ENCODE measurements around the gene CAMTA1. TPM values are rescaled to one million over a fixed set of nuclear protein-coding genes. Genes with fewer than 3 reads are reported as not detected.

Gene CAMTA1
- total RNA-seq, 1 donor, result 71.6 TPM

DNA sequence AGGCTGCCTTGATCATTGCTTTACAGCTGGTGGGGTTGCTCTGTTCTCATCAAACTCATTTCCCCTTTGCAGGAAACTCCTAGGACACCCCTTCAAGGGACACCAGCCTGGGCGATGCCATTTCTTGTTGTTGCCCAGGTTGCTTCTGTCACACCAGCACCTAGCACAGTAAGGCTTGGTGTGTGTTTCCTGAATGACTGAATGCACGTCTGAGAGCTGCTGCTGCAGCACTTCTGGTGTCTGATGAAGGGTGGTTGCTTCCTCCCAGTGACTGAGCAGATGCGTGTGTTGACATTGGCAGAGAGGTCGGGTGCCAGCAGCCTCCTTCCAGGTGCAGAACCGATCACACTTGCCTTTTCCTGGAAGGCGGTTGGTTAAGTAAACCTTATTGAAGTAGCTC, 477.4 kb downstream of the CAMTA1 start:
- Histone ChIP-seq H3K27me3 (ENCODE audit: insufficient read depth, low read length) (no peaks in the 10 kb centered on the region), H3K9me3 (ENCODE audit: low read depth, low read length) (no peaks in the 10 kb centered on the region), H3K4me1 (ENCODE audit: insufficient read depth, low read length) (no peaks in the 10 kb centered on the region), H3K4me3 (ENCODE audit: low read length) (no peak overlapping the region)

DNA sequence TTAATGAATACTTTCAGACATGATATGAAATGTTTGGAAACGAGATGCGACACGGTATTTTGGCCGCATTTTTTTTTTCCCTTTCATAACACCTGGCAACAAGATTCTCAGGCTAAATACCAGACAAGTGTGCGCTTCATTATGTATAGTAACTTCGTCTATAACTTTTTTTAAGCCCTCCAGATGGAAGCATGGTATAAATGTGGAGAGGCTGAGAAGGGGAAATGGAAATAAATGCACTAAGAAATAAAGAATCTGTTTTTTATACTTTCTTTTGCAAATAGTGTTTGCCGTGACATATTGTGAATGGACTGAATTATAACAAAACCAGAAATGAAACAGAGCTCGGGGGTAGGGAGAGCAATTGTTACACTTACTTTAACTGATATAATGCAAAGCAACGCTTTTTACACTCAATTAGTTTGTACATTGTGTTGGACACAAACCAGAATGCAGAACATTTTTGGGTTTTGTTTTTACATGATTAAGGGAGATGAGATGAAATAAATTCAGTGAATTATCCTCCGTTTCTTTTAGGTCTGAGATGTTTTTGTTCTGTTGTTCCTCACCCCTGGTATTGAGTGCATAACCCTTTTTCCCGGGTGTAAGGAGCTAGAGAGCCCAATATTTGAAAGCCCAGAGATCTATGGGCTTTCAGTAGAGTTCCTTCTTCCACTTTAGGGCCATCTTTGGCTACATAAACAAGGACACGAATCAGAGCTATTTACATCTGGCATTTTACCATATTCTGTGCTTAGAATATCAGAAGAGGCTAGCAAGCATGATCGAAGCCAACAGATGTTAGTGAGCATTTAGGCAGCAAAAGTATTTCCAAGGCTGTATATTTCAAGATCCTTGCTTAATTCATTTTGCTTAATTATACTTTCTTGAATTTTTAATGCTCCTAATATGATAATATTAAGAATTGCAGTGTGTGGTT, 478.0 kb downstream of the CAMTA1 start:
- Histone ChIP-seq H3K4me3 (ENCODE audit: low read length) (no peak overlapping the region), H3K9me3 (ENCODE audit: low read depth, low read length) (no peaks in the 10 kb centered on the region), H3K4me1 (ENCODE audit: insufficient read depth, low read length) (no peaks in the 10 kb centered on the region), H3K27me3 (ENCODE audit: insufficient read depth, low read length) (no peaks in the 10 kb centered on the region)

GRCh38 chr1:7264101-7264500, 478.8 kb downstream of the CAMTA1 start:
- no peaks in the 10 kb centered on the region for H3K27me3 ChIP-seq (ENCODE audit: insufficient read depth, low read length)
- peaks cover 4% of the 10 kb centered on the region for H3K9me3 ChIP-seq (ENCODE audit: low read depth, low read length)
- H3K4me1 ChIP-seq (ENCODE audit: insufficient read depth, low read length), result no peaks in the 10 kb centered on the region

GRCh38 chr1:7265771-7266371, 480.6 kb downstream of the CAMTA1 start:
- Histone ChIP-seq H3K4me1 (ENCODE audit: insufficient read depth, low read length) (no peaks in the 10 kb centered on the region), H3K4me3 (ENCODE audit: low read length) (no peak overlapping the region), H3K27me3 (ENCODE audit: insufficient read depth, low read length) (no peaks in the 10 kb centered on the region), H3K9me3 (ENCODE audit: low read depth, low read length) (peaks cover 8% of the 10 kb centered on the region)

More at GRCh38 chr1:7264101-7264500, 478.8 kb downstream of the CAMTA1 start:
- no peak overlapping the region for H3K4me3 ChIP-seq (ENCODE audit: low read length)

DNA sequence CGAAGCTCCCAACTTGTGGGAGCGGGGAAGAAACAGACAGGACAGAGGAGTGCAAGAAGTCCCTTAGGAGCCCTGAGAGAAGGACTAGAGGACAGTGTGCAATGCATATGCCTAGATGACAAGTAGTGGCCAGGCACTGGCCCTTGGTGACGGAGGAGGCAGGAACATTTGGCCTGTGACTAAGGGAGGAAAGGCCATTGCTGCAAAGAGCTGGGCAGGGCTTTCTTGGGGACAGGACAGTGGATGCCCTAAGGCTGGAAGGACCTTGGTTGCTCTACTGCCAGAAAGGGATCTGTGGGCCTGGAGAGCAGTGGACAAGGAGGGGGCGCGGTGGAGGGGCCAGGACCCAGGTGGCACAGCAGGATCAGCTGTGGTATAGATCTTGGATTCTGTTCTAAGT, 481.3 kb downstream of the CAMTA1 start:
- Histone ChIP-seq H3K9me3 (ENCODE audit: low read depth, low read length) (peaks cover 8% of the 10 kb centered on the region), H3K27me3 (ENCODE audit: insufficient read depth, low read length) (no peaks in the 10 kb centered on the region), H3K4me3 (ENCODE audit: low read length) (no peak overlapping the region), H3K4me1 (ENCODE audit: insufficient read depth, low read length) (no peaks in the 10 kb centered on the region)

DNA sequence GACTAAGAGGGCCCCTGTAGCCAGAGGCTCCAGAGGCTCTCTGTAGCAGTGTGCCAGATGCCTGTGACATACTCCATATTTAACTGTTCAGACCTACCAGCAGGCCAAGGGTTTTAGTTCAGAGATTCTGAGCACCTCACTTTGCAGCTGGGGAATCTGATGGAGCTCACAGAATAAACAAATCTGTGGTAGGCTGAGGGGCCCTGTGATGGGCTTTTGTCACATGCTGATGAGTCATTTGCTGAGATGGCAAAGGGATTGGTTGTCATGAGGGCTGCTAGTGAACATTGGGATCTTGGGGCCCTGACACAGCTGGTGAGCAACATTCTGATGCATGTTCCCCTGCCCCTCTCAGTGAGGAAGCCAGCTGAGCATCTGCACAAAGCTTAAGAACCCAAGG, 482.2 kb downstream of the CAMTA1 start:
- no peaks in the 10 kb centered on the region for H3K27me3 ChIP-seq (ENCODE audit: insufficient read depth, low read length)
- no peak overlapping the region for H3K4me3 ChIP-seq (ENCODE audit: low read length)
- peaks cover 8% of the 10 kb centered on the region for H3K9me3 ChIP-seq (ENCODE audit: low read depth, low read length)
- H3K4me1 ChIP-seq (ENCODE audit: insufficient read depth, low read length), result no peaks in the 10 kb centered on the region

DNA sequence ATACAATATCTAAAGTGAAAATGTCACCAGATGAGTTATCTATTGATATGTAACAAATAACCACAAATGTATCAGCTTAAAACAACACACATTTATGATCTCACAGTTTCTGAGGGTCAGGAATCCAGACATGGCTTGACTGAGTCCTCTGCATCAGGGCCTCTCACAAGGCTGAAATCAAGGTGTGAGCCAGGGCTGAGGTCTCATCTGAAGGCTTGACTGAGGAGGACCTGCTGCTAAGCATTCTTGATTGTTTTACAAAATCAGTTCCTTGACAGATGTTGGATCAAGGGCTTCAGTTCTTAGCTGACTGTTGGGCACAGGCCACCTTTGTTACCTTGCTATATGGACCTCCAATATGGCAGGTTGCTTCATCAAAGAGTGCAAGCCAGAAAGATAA, 483.7 kb downstream of the CAMTA1 start:
- H3K4me1 ChIP-seq (ENCODE audit: insufficient read depth, low read length), result no peaks in the 10 kb centered on the region
- no peak overlapping the region for H3K4me3 ChIP-seq (ENCODE audit: low read length)
- no peaks in the 10 kb centered on the region for H3K27me3 ChIP-seq (ENCODE audit: insufficient read depth, low read length)
- H3K9me3 ChIP-seq (ENCODE audit: low read depth, low read length), result peaks cover 8% of the 10 kb centered on the region

- no peaks in the 10 kb centered on the region for H3K27me3 ChIP-seq (ENCODE audit: insufficient read depth, low read length)
- peaks cover 8% of the 10 kb centered on the region for H3K9me3 ChIP-seq (ENCODE audit: low read depth, low read length)
- H3K4me3 ChIP-seq (ENCODE audit: low read length), result no peak overlapping the region
- H3K4me1 ChIP-seq (ENCODE audit: insufficient read depth, low read length), result no peaks in the 10 kb centered on the region
Observed at GRCh38 chr1:7269525-7269924, 484.3 kb downstream of the CAMTA1 start.

DNA sequence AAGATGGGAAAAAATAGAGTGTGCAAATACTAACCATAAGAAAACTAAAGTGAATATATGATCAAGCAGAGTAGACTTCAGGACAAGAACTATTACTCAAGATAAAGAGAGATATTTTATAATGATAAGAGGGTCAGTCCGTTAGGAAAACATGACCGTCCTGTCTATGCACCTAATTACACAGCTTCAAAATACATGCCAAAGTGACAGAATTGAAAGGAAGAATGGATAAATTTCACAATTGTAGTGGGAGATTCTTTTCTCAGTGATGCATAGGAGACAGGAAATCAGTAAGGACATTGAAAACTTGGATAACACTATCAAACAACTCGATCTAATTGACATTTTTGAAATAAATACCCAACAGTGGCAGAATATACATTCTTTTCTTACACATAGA, 489.0 kb downstream of the CAMTA1 start:
- Histone ChIP-seq H3K4me3 (ENCODE audit: low read length) (no peak overlapping the region), H3K9me3 (ENCODE audit: low read depth, low read length) (peaks cover 3% of the 10 kb centered on the region), H3K27me3 (ENCODE audit: insufficient read depth, low read length) (no peaks in the 10 kb centered on the region), H3K4me1 (ENCODE audit: insufficient read depth, low read length) (no peaks in the 10 kb centered on the region)

GRCh38 chr1:7278045-7278444, 492.8 kb downstream of the CAMTA1 start:
- H3K4me1 ChIP-seq (ENCODE audit: insufficient read depth, low read length), result no peaks in the 10 kb centered on the region
- H3K4me3 ChIP-seq (ENCODE audit: low read length), result no peak overlapping the region
- H3K27me3 ChIP-seq (ENCODE audit: insufficient read depth, low read length), result no peaks in the 10 kb centered on the region
- no peaks in the 10 kb centered on the region for H3K9me3 ChIP-seq (ENCODE audit: low read depth, low read length)

DNA sequence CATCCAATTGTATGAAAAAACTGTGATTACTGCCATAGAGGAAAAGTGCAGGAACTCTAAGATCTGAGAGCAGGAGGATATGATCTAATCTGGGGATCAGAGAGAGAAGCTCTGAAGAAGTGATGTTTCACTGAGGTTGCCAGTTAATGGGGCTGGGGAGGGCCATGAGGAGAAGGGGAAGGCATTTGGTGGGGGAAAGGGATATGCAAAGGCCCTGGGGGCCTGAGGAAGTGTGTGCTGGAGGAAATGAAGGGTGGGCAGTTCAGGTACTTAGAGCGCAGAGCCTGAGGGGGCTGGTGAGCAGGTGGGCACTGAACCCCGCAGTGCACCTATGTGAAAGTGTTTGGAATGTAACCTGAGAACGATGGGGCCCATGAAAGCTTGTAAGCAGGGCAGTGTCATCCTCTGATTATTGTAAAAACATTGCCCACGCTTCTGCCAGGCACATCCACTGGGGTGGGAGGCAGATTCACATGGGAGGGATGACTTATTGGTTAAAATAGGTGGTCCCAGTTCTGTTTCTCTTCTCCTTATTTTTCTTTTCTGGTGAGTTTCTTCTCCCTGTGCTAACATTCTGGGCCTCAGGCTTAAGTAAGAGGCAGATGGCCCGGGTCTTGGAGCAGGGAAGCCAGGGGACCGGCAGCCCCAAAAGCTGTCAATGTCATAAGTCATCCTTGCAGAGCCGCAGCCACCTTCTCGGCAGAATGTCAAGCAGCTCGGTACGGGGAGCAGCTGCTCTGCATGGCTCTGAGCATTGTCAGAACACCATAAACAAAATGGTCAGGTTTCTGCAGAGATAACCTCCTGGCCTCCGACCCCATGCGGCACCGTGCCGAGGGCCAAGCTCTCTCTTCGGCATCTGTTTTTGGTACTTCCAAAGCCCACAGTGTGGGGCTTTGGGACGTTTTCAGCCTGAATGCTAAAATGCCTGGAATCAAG, 493.8 kb downstream of the CAMTA1 start:
- H3K4me3 ChIP-seq (ENCODE audit: low read length), result no peak overlapping the region
- H3K4me1 ChIP-seq (ENCODE audit: insufficient read depth, low read length), result no peaks in the 10 kb centered on the region
- H3K27me3 ChIP-seq (ENCODE audit: insufficient read depth, low read length), result no peaks in the 10 kb centered on the region
- no peaks in the 10 kb centered on the region for H3K9me3 ChIP-seq (ENCODE audit: low read depth, low read length)

DNA sequence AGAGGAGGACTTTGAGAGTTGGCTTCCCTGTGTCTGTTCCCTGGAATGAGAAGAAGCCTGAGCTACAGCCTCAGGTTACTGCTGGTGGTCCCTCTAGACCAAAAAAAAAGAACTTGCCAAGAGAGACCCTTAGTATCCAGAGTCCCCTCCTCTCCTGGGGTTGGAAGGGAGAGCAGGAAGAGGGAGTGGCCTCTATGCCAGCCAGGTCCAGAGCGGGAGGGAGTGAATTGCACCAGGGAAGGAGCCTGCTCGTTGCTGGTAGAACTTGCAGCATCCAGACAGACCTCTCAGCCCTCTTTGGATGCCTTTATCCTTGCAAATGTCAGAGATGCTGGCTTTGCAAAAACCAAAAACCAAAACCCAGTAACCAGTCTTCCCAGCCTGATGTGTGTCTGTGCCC, 494.5 kb downstream of the CAMTA1 start:
- Histone ChIP-seq H3K9me3 (ENCODE audit: low read depth, low read length) (no peaks in the 10 kb centered on the region), H3K4me1 (ENCODE audit: insufficient read depth, low read length) (no peaks in the 10 kb centered on the region), H3K4me3 (ENCODE audit: low read length) (no peak overlapping the region), H3K27me3 (ENCODE audit: insufficient read depth, low read length) (no peaks in the 10 kb centered on the region)

GRCh38 chr1:7280347-7280960, 495.2 kb downstream of the CAMTA1 start:
- H3K9me3 ChIP-seq (ENCODE audit: low read depth, low read length), result no peaks in the 10 kb centered on the region
- no peaks in the 10 kb centered on the region for H3K4me1 ChIP-seq (ENCODE audit: insufficient read depth, low read length)
- no peak overlapping the region for H3K4me3 ChIP-seq (ENCODE audit: low read length)
- H3K27me3 ChIP-seq (ENCODE audit: insufficient read depth, low read length), result no peaks in the 10 kb centered on the region

DNA sequence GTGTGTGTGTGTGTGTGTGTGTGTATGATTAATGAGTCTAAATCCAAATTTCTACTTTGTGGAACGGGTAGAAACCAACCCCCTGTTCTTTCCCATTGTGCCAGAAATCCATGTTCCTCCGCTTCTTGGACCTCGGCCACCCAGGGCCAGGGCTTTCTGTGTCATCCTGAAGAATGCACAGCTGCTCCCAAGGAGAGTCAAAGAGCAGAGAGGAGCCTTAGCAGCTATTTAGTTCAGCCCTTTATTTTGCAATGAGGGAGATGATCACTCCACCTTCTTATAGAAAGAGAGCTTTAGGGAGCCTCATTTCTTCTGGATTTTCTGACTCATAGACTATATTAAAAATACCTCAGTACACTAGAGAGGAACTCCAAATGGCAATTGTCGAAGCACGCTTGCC, 496.6 kb downstream of the CAMTA1 start:
- Histone ChIP-seq H3K4me1 (ENCODE audit: insufficient read depth, low read length) (no peaks in the 10 kb centered on the region), H3K27me3 (ENCODE audit: insufficient read depth, low read length) (no peaks in the 10 kb centered on the region), H3K9me3 (ENCODE audit: low read depth, low read length) (no peaks in the 10 kb centered on the region), H3K4me3 (ENCODE audit: low read length) (no peak overlapping the region)
